HG03025 (cell line): ENCODE results near the gene LGI4.
"Not testable (repeated sequence)": the region's sequence is repeated elsewhere in the genome, so short reads cannot be mapped to it uniquely, and the experiment has no call there.

ENCODE experiments used
- ATAC-seq: cut with Tn5 transposase; IDR thresholded peaks from one replicate; pipeline ENCODE4 v1.9.1; 2021; ENCODE audit warnings: mild to moderate bottlenecking, moderate library complexity; ENCODE audit not compliant: unreplicated experiment, low FRiP score

LGI4 gene

GRCh38 chr19:35161434-35161743 lies 26.5 kb upstream of the LGI4 start:
- ATAC-seq, result no peak

GRCh38 chr19:35160629-35161433 lies 26.0 kb upstream of the LGI4 start:
- no peak for ATAC-seq

GRCh38 chr19:35159606-35160005 lies 24.7 kb upstream of the LGI4 start:
- no peak for ATAC-seq

GRCh38 chr19:35157431-35157830 lies 22.6 kb upstream of the LGI4 start:
- no peak for ATAC-seq

GRCh38 chr19:35156673-35157014 lies 21.8 kb upstream of the LGI4 start:
- no peak for ATAC-seq

- no peak for ATAC-seq
Measured at GRCh38 chr19:35155981-35156672, 21.3 kb upstream of the LGI4 start.

GRCh38 chr19:35155441-35155840 lies 20.6 kb upstream of the LGI4 start:
- no peak for ATAC-seq

GRCh38 chr19:35154525-35155406 lies 19.9 kb upstream of the LGI4 start, which contains the start of gene FXYD5:
Gene FXYD5, plus strand, starts transcription at chr19:35154735. Its CDS starts 816 bp downstream, at chr19:35155551.
- no peak for ATAC-seq

- no peak for ATAC-seq
Measured at GRCh38 chr19:35153701-35154524, 19.1 kb upstream of the LGI4 start.

- ATAC-seq, result not testable (repeated sequence)
Measured at GRCh38 chr19:35153129-35153522, 18.3 kb upstream of the LGI4 start.

GRCh38 chr19:35151273-35152065 lies 16.6 kb upstream of the LGI4 start:
- ATAC-seq, result no peak

- ATAC-seq, result no peak
Measured at GRCh38 chr19:35150445-35150844, 15.6 kb upstream of the LGI4 start.

- ATAC-seq, result no peak
Measured at GRCh38 chr19:35149463-35149862, 14.6 kb upstream of the LGI4 start.

GRCh38 chr19:35146746-35147459 lies 12.0 kb upstream of the LGI4 start:
- no peak for ATAC-seq

- ATAC-seq, result no peak
Measured at GRCh38 chr19:35144600-35145436, 10.0 kb upstream of the LGI4 start.

GRCh38 chr19:35144259-35144599 lies 9.4 kb upstream of the LGI4 start:
- ATAC-seq, result no peak

GRCh38 chr19:35143818-35144217 lies 9.0 kb upstream of the LGI4 start:
- no peak for ATAC-seq

GRCh38 chr19:35143231-35143715 lies 8.4 kb upstream of the LGI4 start, which contains the start of gene FXYD7:
Gene FXYD7, plus strand, starts transcription at chr19:35143255. Its CDS starts 79 bp downstream, at chr19:35143334.
- no peak for ATAC-seq
